WTC11 (cell line): ENCODE results near the gene LDLRAD3. TPM values are rescaled to one million over a fixed set of nuclear protein-coding genes. Genes with fewer than 3 reads are reported as not detected.

Source experiments
- ATAC-seq: fragments of 200-7000 bp; cut with Tn5 transposase; 2 replicates; pipeline ENCODE4 v1.10.0; 2021; ENCODE audit warnings: mild to moderate bottlenecking, moderate library complexity
- CTCF ChIA-PET: fragments of 300-600 bp; sonication (Branson Sonifier 250); formaldehyde crosslinking; loops from one replicate; lab custom pipeline; 2021; ENCODE audit warnings: antibody characterized with exemption; lab: Charles Lee
- POLR2A ChIA-PET: fragments of 350-600 bp; sonication (Branson Sonifier 250); formaldehyde crosslinking; loops from one replicate; lab custom pipeline; 2021; ENCODE audit warnings: antibody characterized with exemption; lab: Charles Lee
- DNase-seq: peaks from one replicate; pipeline ENCODE4 v3.0.0; 2021; ENCODE audit warnings: low spot score
- H3K27ac Mint-ChIP-seq: 2 replicates; pipeline ENCODE4 v1.8.0; 2021; ENCODE audit warnings: mixed read lengths
- H3K27me3 Mint-ChIP-seq: 2 replicates; pipeline ENCODE4 v1.8.0; 2021; ENCODE audit warnings: low read depth, mild to moderate bottlenecking, moderate library complexity, mixed read lengths
- H3K36me3 Mint-ChIP-seq: 2 replicates; pipeline ENCODE4 v1.8.0; 2021; ENCODE audit warnings: mixed read lengths
- H3K4me1 Mint-ChIP-seq: 2 replicates; pipeline ENCODE4 v1.8.0; 2022; ENCODE audit warnings: mixed read lengths
- H3K4me3 Mint-ChIP-seq: 2 replicates; pipeline ENCODE4 v1.8.0; 2021; ENCODE audit warnings: mild to moderate bottlenecking, moderate library complexity, mixed read lengths
- H3K9me3 Mint-ChIP-seq: 2 replicates; pipeline ENCODE4 v1.8.0; 2021; ENCODE audit warnings: mixed read lengths
- ATF1 ChIP-seq: sonication (generic); formaldehyde crosslinking; IDR thresholded peaks from 2 replicates; pipeline ENCODE4 v1.8.1; 2023; ENCODE audit warnings: mild to moderate bottlenecking, moderate library complexity, missing genetic modification reagents
- E2F4 ChIP-seq: sonication (generic); formaldehyde crosslinking; IDR thresholded peaks from 2 replicates; pipeline ENCODE4 v1.8.1; 2022; ENCODE audit warnings: low read depth, mild to moderate bottlenecking, moderate library complexity, missing genetic modification reagents, borderline replicate concordance
- E2F5 ChIP-seq: sonication (generic); formaldehyde crosslinking; IDR thresholded peaks from 2 replicates; pipeline ENCODE4 v1.8.1; 2022; ENCODE audit warnings: mild to moderate bottlenecking, moderate library complexity, missing genetic modification reagents
- EMX1 ChIP-seq: fragments of 250-450 bp; sonication (Bioruptor Pico); IDR thresholded peaks from 2 replicates; pipeline ENCODE4 v1.8.0; 2021; ENCODE audit warnings: mild to moderate bottlenecking
- ESRRA ChIP-seq: sonication (generic); formaldehyde crosslinking; IDR thresholded peaks from 2 replicates; pipeline ENCODE4 v1.8.1; 2022; ENCODE audit warnings: mild to moderate bottlenecking, missing genetic modification reagents, borderline replicate concordance
- FOXP4 ChIP-seq: sonication (generic); formaldehyde crosslinking; IDR thresholded peaks from 2 replicates; pipeline ENCODE4 v1.8.0; 2022; ENCODE audit warnings: mild to moderate bottlenecking, missing genetic modification reagents
- GABPB1 ChIP-seq: sonication (generic); formaldehyde crosslinking; IDR thresholded peaks from 2 replicates; pipeline ENCODE4 v1.8.1; 2023; ENCODE audit warnings: mild to moderate bottlenecking, missing genetic modification reagents
- GTF2I ChIP-seq: fragments of 250-450 bp; sonication (Bioruptor Pico); conservative IDR thresholded peaks from 2 replicates; pipeline ENCODE4 v1.4.0; 2021; ENCODE audit warnings: mild to moderate bottlenecking
- JUN ChIP-seq: sonication (generic); formaldehyde crosslinking; IDR thresholded peaks from 2 replicates; pipeline ENCODE4 v1.8.0; 2023; ENCODE audit warnings: mild to moderate bottlenecking, missing genetic modification reagents
- KAT7 ChIP-seq: sonication (generic); formaldehyde crosslinking; IDR thresholded peaks from 2 replicates; pipeline ENCODE4 v1.8.1; 2023; ENCODE audit warnings: missing genetic modification reagents, mild to moderate bottlenecking, borderline replicate concordance
- MXD4 ChIP-seq: fragments of 250-450 bp; sonication (Bioruptor Pico); IDR thresholded peaks from 2 replicates; pipeline ENCODE4 v1.8.0; 2021; ENCODE audit warnings: mild to moderate bottlenecking, moderate library complexity, borderline replicate concordance
- NFE2L1 ChIP-seq: sonication (generic); formaldehyde crosslinking; IDR thresholded peaks from 2 replicates; pipeline ENCODE4 v1.8.1; 2023; ENCODE audit warnings: missing genetic modification reagents
- NR2C2 ChIP-seq: sonication (generic); formaldehyde crosslinking; IDR thresholded peaks from 2 replicates; pipeline ENCODE4 v1.8.0; 2022; ENCODE audit warnings: mild to moderate bottlenecking, missing genetic modification reagents
- NR3C1 ChIP-seq: sonication (generic); formaldehyde crosslinking; conservative IDR thresholded peaks from 2 replicates; pipeline ENCODE4 v1.8.1; 2023; ENCODE audit warnings: low read depth, mild to moderate bottlenecking, missing genetic modification reagents
- RELA ChIP-seq: sonication (generic); formaldehyde crosslinking; IDR thresholded peaks from 2 replicates; pipeline ENCODE4 v1.8.1; 2022; ENCODE audit warnings: missing genetic modification reagents, mild to moderate bottlenecking, borderline replicate concordance
- RORB ChIP-seq: fragments of 250-450 bp; sonication (Bioruptor Pico); IDR thresholded peaks from 2 replicates; pipeline ENCODE4 v1.9.0; 2021; ENCODE audit warnings: mild to moderate bottlenecking
- TCF7 ChIP-seq: sonication (generic); formaldehyde crosslinking; IDR thresholded peaks from 2 replicates; pipeline ENCODE4 v1.8.0; 2022; ENCODE audit warnings: mild to moderate bottlenecking, low read depth, missing genetic modification reagents, moderate library complexity
- ZMAT4 ChIP-seq: fragments of 250-450 bp; sonication (Bioruptor Pico); IDR thresholded peaks from 2 replicates; pipeline ENCODE4 v1.9.0; 2021; ENCODE audit warnings: mild to moderate bottlenecking
- ZNF263 ChIP-seq: sonication (generic); formaldehyde crosslinking; IDR thresholded peaks from 2 replicates; pipeline ENCODE4 v1.8.1; 2022; ENCODE audit warnings: low read depth, mild to moderate bottlenecking, moderate library complexity, missing genetic modification reagents
- ZNF416 ChIP-seq: fragments of 250-450 bp; sonication (Bioruptor Pico); IDR thresholded peaks from 2 replicates; pipeline ENCODE4 v1.9.0; 2021; ENCODE audit warnings: mild to moderate bottlenecking, inconsistent platforms
- ZNF671 ChIP-seq: fragments of 250-450 bp; sonication (Bioruptor Pico); IDR thresholded peaks from 2 replicates; pipeline ENCODE4 v1.8.0; 2021; ENCODE audit warnings: mild to moderate bottlenecking
- ZSCAN18 ChIP-seq: fragments of 250-450 bp; sonication (Bioruptor Pico); IDR thresholded peaks from 2 replicates; pipeline ENCODE4 v2.1.2; 2022; ENCODE audit warnings: mild to moderate bottlenecking, moderate library complexity
- total RNA-seq: library from RNA; stranded (reverse); gene quantifications from 3 replicates; pipeline ENCODE4 v1.2.3, GENCODE V29; 2021

Gene LDLRAD3
- total RNA-seq, 1 experiment from 2014 or later, result 14.5 TPM

GRCh38 chr11:35937111-35937510, 6.8 kb upstream of the LDLRAD3 start:
- Mint-ChIP-seq H3K9me3 (peaks cover 4% of the 10 kb centered on the region), H3K27ac (no peak overlapping the region), H3K27me3 (peaks cover under 1% of the 10 kb centered on the region), H3K4me3 (no peak overlapping the region), H3K4me1 (peaks cover 4% of the 10 kb centered on the region; the same call in 1 of the 2 replicates), H3K36me3 (no peaks in the 10 kb centered on the region)
- DNase-seq, result no peak
- ChIA-PET CTCF (interaction anchor here (1.0 to 3.9 kb wide), 4 partner anchors 77 to 322 kb away, joined by 3 to 30 read pairs (median 6); no protein-coding TSS in a partner anchor), POLR2A (no interaction called here)
- TF ChIP-seq GTF2I (no peak), FOXP4 (CRISPR knock-in tag) (no peak), JUN (CRISPR knock-in tag) (no peak), E2F4 (CRISPR knock-in tag) (no peak), ZNF671 (CRISPR knock-in tag) (no peak)
- ATAC-seq, result no peak

- no peak for ATAC-seq
- no peak overlapping the region for H3K27ac Mint-ChIP-seq
- POLR2A ChIA-PET, result no interaction called here
- no peak for TF ChIP-seq RELA (CRISPR knock-in tag)
- no peak for TF ChIP-seq MXD4 (CRISPR knock-in tag)
- TF ChIP-seq ZNF416, result no peak
- TF ChIP-seq E2F5 (CRISPR knock-in tag), result no peak
- TF ChIP-seq ZNF263 (CRISPR knock-in tag), result no peak
- no peak for TF ChIP-seq ZNF671 (CRISPR knock-in tag)
- TF ChIP-seq, all 79 proteins: peak for 0
- Mint-ChIP-seq H3K4me1 (peaks cover 7% of the 10 kb centered on the region), H3K27me3 (peaks cover 4% of the 10 kb centered on the region), H3K36me3 (no peaks in the 10 kb centered on the region), H3K4me3 (no peak overlapping the region), H3K9me3 (no peaks in the 10 kb centered on the region)
- no peak for DNase-seq
- CTCF ChIA-PET, result interaction anchor here (1.0 to 3.9 kb wide), 5 partner anchors 10 to 321 kb away, joined by 3 to 30 read pairs (median 4); no protein-coding TSS in a partner anchor
These were observed 6.2 kb upstream of the LDLRAD3 start for GRCh38 chr11:35937700-35938099.

- Mint-ChIP-seq H3K27ac (no peak overlapping the region), H3K36me3 (no peaks in the 10 kb centered on the region), H3K4me3 (no peak overlapping the region), H3K9me3 (no peaks in the 10 kb centered on the region), H3K4me1 (peaks cover 10% of the 10 kb centered on the region), H3K27me3 (peaks cover 7% of the 10 kb centered on the region)
- ChIA-PET CTCF (interaction anchor here (0.7 to 3.9 kb wide), 5 partner anchors 11 to 321 kb away, joined by 3 to 30 read pairs (median 3); no protein-coding TSS in a partner anchor), POLR2A (no interaction called here)
- TF ChIP-seq GABPB1 (CRISPR knock-in tag) (no peak), KAT7 (CRISPR knock-in tag) (no peak), RORB (CRISPR knock-in tag) (no peak), ZMAT4 (CRISPR knock-in tag) (no peak), MXD4 (CRISPR knock-in tag) (no peak), NR3C1 (CRISPR knock-in tag) (no peak)
- DNase-seq (no peak), ATAC-seq (no peak)
These were observed 5.6 kb upstream of the LDLRAD3 start for GRCh38 chr11:35938231-35938630.

GRCh38 chr11:35943309-35943708, 553 bp upstream of the LDLRAD3 start:
- peak overlapping the region; percentile 80 for H3K4me3 Mint-ChIP-seq
- ChIA-PET POLR2A (no interaction called here), CTCF (interaction anchor here (2.8 kb wide), 1 partner anchor 121 kb away, joined by 15 read pairs; no protein-coding TSS in a partner anchor)
- H3K4me1 Mint-ChIP-seq, result peaks cover 44% of the 10 kb centered on the region
- H3K27me3 Mint-ChIP-seq, result peaks cover 23% of the 10 kb centered on the region
- no peaks in the 10 kb centered on the region for H3K36me3 Mint-ChIP-seq
- ATAC-seq, result no peak; the same call in 1 of the 2 replicates
- no peak for DNase-seq
- no peaks in the 10 kb centered on the region for H3K9me3 Mint-ChIP-seq
- peak overlapping the region; percentile 92 for H3K27ac Mint-ChIP-seq
- TF ChIP-seq NFE2L1 (no peak), ESRRA (CRISPR knock-in tag) (no peak), ATF1 (no peak), ZSCAN18 (CRISPR knock-in tag) (no peak), EMX1 (CRISPR knock-in tag) (no peak), NR2C2 (CRISPR knock-in tag) (no peak), ZMAT4 (CRISPR knock-in tag) (no peak), TCF7 (CRISPR knock-in tag) (no peak)
